OCI-LY3 (cell line): Measurements from ENCODE around the gene INPP5F.

Source experiments
- CTCF ChIP-seq: fragments of 200-600, 300-600 bp; sonication (generic); IDR thresholded peaks from 2 replicates; pipeline ENCODE4 v1.5.1; 2014; ENCODE audit warnings: antibody characterized with exemption, low read length, low read depth
- EZH2phosphoT487 ChIP-seq: fragments of 200-600 bp; shearing (Covaris generic); IDR thresholded peaks from 2 replicates; pipeline ENCODE4 v1.6.1; 2018; ENCODE audit warnings: antibody characterized with exemption, mixed run types, low read depth

- TF ChIP-seq CTCF = no peak
- TF ChIP-seq EZH2phosphoT487 = no peak
Observed at GRCh38 chr10:119689016-119689580, 36.8 kb upstream of the INPP5F start.
